DND-41 (cell line): ENCODE data around the gene ADTRP.

Experiments
- CTCF ChIP-seq: IDR thresholded peaks from 2 replicates; pipeline ENCODE4 v1.5.1; 2012; ENCODE audit warnings: borderline replicate concordance, low read length, moderate library complexity, mild to moderate bottlenecking; ENCODE audit not compliant: poor library complexity, severe bottlenecking; ENCODE audit errors: extremely low read depth
- EZH2 ChIP-seq: IDR thresholded peaks from 3 replicates; pipeline ENCODE4 v1.6.1; 2012; ENCODE audit warnings: borderline replicate concordance, low read depth, mild to moderate bottlenecking, moderate library complexity, low read length, inconsistent platforms; ENCODE audit not compliant: severe bottlenecking

- no peak for TF ChIP-seq EZH2
- TF ChIP-seq CTCF = no peak
These were observed 5.7 kb upstream of the ADTRP start for GRCh38 chr6:11784341-11784740.
